Lung (tissue), 12 donors: ENCODE results near the gene PCGF3. TPM values are rescaled to one million over a fixed set of nuclear protein-coding genes. Genes with fewer than 3 reads are reported as not detected.

Experiments
- ATAC-seq: fragments of 200-7000 bp; cut with Tn5 transposase; one replicate; pipeline ENCODE4 v1.9.1; 2020; ENCODE audit warnings: moderate number of reproducible peaks; ENCODE audit not compliant: insufficient read depth, low FRiP score
- DNase-seq, 3 donors: peaks; one replicate each; pipeline ENCODE4 v3.0.0-alpha.2; 2013 to 2017
- H3K27ac ChIP-seq, 2 donors: one replicate each; pipeline ENCODE4 v1.5.1; 2013; ENCODE audit warnings: mild to moderate bottlenecking in 2 of 2, moderate library complexity in 2 of 2, control low read depth in 1 of 2, inconsistent platforms in 1 of 2, low read depth in 1 of 2, low read length in 1 of 2
- H3K27me3 ChIP-seq, 3 donors: one replicate each; pipeline ENCODE4 v1.5.1; 2013; ENCODE audit warnings: low read length in 2 of 3; ENCODE audit not compliant: control insufficient read depth in 3 of 3, insufficient read depth in 3 of 3
- H3K36me3 ChIP-seq, 4 donors: one replicate each; pipeline ENCODE4 v1.5.1; 2013; ENCODE audit warnings: low read length in 4 of 4, mild to moderate bottlenecking in 1 of 4, moderate library complexity in 1 of 4; ENCODE audit not compliant: control insufficient read depth in 4 of 4, insufficient read depth in 4 of 4
- H3K4me1 ChIP-seq, 5 donors: one replicate each; pipeline ENCODE4 v1.5.1; 2013; ENCODE audit warnings: low read length in 5 of 5, mild to moderate bottlenecking in 2 of 5, moderate library complexity in 1 of 5; ENCODE audit not compliant: control insufficient read depth in 5 of 5, insufficient read depth in 5 of 5
- H3K4me3 ChIP-seq: one replicate; pipeline ENCODE4 v1.5.1; 2013; ENCODE audit warnings: mild to moderate bottlenecking, control low read depth, moderate library complexity
- H3K9ac ChIP-seq, 2 donors: one replicate each; pipeline ENCODE4 v1.5.1; 2013; ENCODE audit warnings: low read length in 2 of 2, control low read depth in 1 of 2; ENCODE audit not compliant: insufficient read depth in 1 of 2
- H3K9me3 ChIP-seq, 4 donors: one replicate each; pipeline ENCODE4 v1.5.1; 2013; ENCODE audit warnings: low read length in 3 of 4, mild to moderate bottlenecking in 1 of 4, moderate library complexity in 1 of 4; ENCODE audit not compliant: control insufficient read depth in 4 of 4, insufficient read depth in 3 of 4
- CTCF ChIP-seq: IDR thresholded peaks from 2 replicates; pipeline ENCODE4 v1.5.1; 2012; ENCODE audit warnings: mild to moderate bottlenecking; ENCODE audit errors: control extremely low read depth, extremely low read depth
- WGBS, 2 donors: extraction: QIAGEN DNeasy Blood & Tissue Kit; methylation state at CpG; one replicate each; pipeline ENCODE4 v1.1.7; 2013; 5-methylcytosine and 5-hydroxymethylcytosine counted together
- polyA plus RNA-seq, 2 donors: library from polyadenylated mRNA; stranded (reverse); fragments of 200-250 nt; gene quantifications; one replicate each; pipeline ENCODE4 v1.2.1, GENCODE V29; 2013
- total RNA-seq, 2 donors: library from RNA; depleted of rRNA in 1 of 2; stranded (reverse); fragments of >200 nt in 1 of 2; gene quantifications; one replicate each; pipeline ENCODE4 v1.2.1, GENCODE V29; 2014 to 2021
- donor health status: control.
- donor health status: control.
- donor health status: Bipolar disorder and iron deficiency.
- donor health status: healthy.
- donor health status: DM: yes; HTN: yes; CAD: no.

Gene PCGF3
- total and polyA plus RNA-seq, 4 donors: 29.3 to 66.8 (median 43.3) TPM

GRCh38 chr4:785332-786073, 79.9 kb downstream of the PCGF3 start:
- H3K4me3 ChIP-seq: no peak overlapping the region
- ATAC-seq (no peak), DNase-seq (no peak)
- H3K27ac ChIP-seq: no peak overlapping the region
- peaks cover 2 to 23% (median 4%) of the 10 kb centered on the region in 5 donors for H3K4me1 ChIP-seq
- peaks cover 0 to 2% (median 0%) of the 10 kb centered on the region in 4 donors for H3K36me3 ChIP-seq
- peaks cover 3 to 25% (median 18%) of the 10 kb centered on the region in 3 donors for H3K27me3 ChIP-seq
- peaks cover 0 to 2% (median 0%) of the 10 kb centered on the region in 4 donors for H3K9me3 ChIP-seq
- 12 to 16% methylated on average over 49 to 57 of the region's 57 CpGs for WGBS, 2 donors
- no peak for TF ChIP-seq CTCF
- H3K9ac ChIP-seq: no peak overlapping the region

- 4% methylated on average over 33 to 72 of the region's 72 CpGs for WGBS, 2 donors
- no peak for ATAC-seq
- no peak for DNase-seq
- peaks cover 0 to 19% (median 4%) of the 10 kb centered on the region in 5 donors for H3K4me1 ChIP-seq
- TF ChIP-seq CTCF: no peak
- no peaks in the 10 kb centered on the region for H3K36me3 ChIP-seq
- H3K9ac ChIP-seq: no peak overlapping the region
- peaks cover 4 to 28% (median 18%) of the 10 kb centered on the region in 3 donors for H3K27me3 ChIP-seq
- H3K9me3 ChIP-seq: peaks cover 0 to 2% (median 0%) of the 10 kb centered on the region in 4 donors
- peak overlapping the region; percentile 17 for H3K4me3 ChIP-seq
- H3K27ac ChIP-seq: no peak overlapping the region
Observed at GRCh38 chr4:786074-786741, 80.6 kb downstream of the PCGF3 start.

GRCh38 chr4:786861-787300, 81.2 kb downstream of the PCGF3 start:
- no peak overlapping the region for H3K4me3 ChIP-seq
- ATAC-seq (no peak), DNase-seq (no peak)
- peaks cover 11 to 28% (median 18%) of the 10 kb centered on the region in 3 donors for H3K27me3 ChIP-seq
- H3K9ac ChIP-seq: no peak overlapping the region
- peak overlapping the region in 1 of 2 donors; percentile 32 for H3K27ac ChIP-seq
- H3K4me1 ChIP-seq: peaks cover 0 to 19% (median 4%) of the 10 kb centered on the region in 5 donors
- no peak for TF ChIP-seq CTCF
- WGBS, 2 donors: 25 to 26% methylated on average over 16 of the region's 16 CpGs
- peaks cover 0 to 2% (median 0%) of the 10 kb centered on the region in 4 donors for H3K9me3 ChIP-seq
- H3K36me3 ChIP-seq: no peaks in the 10 kb centered on the region
